DOHH2 (cell line): ENCODE data around the gene RSAD2.

ENCODE experiments used
- EZH2phosphoT487 ChIP-seq: fragments of 200-600 bp; sonication (generic); IDR thresholded peaks from 2 replicates; pipeline ENCODE4 v1.6.1; 2017; ENCODE audit warnings: borderline replicate concordance, mild to moderate bottlenecking, antibody characterized with exemption, low read length, moderate library complexity, mixed read lengths
- TF ChIP-seq, protein P1 (sequence below): fragments of 200-600 bp; sonication (generic); IDR thresholded peaks from one replicate; pipeline ENCODE4 v1.5.1; 2014; ENCODE audit warnings: antibody characterized with exemption, mild to moderate bottlenecking, low read depth, low read length; ENCODE audit not compliant: poor library complexity, severe bottlenecking

DNA sequence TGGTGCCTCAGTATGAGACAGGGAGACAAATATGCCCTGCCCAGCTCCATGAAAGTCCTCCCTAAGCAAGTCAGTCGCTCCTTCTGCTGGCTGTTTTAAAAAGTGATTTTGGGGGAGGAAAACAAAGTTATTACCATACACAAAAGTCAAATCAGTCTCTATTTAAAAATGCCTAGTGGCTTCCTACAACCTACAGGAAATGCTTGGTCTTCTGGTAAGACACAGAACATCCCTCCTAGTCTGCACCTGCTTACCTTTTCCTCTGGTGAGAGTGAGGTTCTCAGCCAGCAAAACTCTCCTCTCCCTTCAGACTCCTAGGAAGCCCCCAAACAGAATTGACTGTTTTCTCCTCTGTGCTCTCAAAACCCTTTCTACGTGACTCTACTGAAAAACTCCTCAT, 25.4 kb upstream of the RSAD2 start:
- TF ChIP-seq, protein P1, sequence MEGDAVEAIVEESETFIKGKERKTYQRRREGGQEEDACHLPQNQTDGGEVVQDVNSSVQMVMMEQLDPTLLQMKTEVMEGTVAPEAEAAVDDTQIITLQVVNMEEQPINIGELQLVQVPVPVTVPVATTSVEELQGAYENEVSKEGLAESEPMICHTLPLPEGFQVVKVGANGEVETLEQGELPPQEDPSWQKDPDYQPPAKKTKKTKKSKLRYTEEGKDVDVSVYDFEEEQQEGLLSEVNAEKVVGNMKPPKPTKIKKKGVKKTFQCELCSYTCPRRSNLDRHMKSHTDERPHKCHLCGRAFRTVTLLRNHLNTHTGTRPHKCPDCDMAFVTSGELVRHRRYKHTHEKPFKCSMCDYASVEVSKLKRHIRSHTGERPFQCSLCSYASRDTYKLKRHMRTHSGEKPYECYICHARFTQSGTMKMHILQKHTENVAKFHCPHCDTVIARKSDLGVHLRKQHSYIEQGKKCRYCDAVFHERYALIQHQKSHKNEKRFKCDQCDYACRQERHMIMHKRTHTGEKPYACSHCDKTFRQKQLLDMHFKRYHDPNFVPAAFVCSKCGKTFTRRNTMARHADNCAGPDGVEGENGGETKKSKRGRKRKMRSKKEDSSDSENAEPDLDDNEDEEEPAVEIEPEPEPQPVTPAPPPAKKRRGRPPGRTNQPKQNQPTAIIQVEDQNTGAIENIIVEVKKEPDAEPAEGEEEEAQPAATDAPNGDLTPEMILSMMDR, result no peak
- no peak for TF ChIP-seq EZH2phosphoT487
